Vagina (tissue), 2 donors: Measurements from ENCODE around the gene CAPN9.

Experiments used
- POLR2A ChIP-seq, 2 donors: fragments of 450-650 bp; IDR thresholded peaks; one replicate each; pipeline ENCODE4 v1.6.1; 2017; ENCODE audit warnings: antibody characterized with exemption in 2 of 2, mild to moderate bottlenecking in 2 of 2, moderate library complexity in 2 of 2
- POLR2AphosphoS5 ChIP-seq, 2 donors: sonication (generic); formaldehyde crosslinking; IDR thresholded peaks; one replicate each; pipeline ENCODE4 v1.9.0; 2017; ENCODE audit warnings: antibody characterized with exemption in 2 of 2, mild to moderate bottlenecking in 2 of 2, low read depth in 1 of 2; ENCODE audit not compliant: insufficient read depth in 1 of 2
- TF ChIP-seq, protein P1 (sequence below), 3 experiments: fragments of 450-650 bp in 2 of 3; fragments of 200-600 bp in 1 of 3; sonication (generic) in 1 of 3; IDR thresholded peaks; one replicate each; pipeline ENCODE4 v1.5.1; 2017 to 2019; ENCODE audit warnings: antibody characterized with exemption in 3 of 3, mild to moderate bottlenecking in 2 of 3, moderate library complexity in 2 of 3

DNA sequence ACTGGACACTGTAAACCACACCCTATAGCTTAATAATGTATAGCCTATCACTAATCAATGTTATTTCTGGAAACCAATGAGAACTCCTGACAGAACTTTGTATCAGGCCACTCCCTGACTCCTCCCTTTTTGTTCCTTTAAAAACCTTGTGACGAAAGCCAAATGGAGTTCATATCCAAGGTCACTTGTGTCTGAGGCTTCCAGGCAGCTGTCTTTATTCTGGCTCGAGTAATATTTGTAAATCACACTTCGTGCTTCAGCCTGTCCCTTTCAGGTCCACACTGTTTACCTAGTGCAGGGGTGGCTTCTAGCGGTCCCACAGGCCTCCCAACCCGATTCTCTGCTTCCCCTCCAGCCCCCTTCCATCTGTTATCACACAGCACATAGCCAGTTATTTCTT, 16.2 kb upstream of the CAPN9 start:
- TF ChIP-seq, protein P1, sequence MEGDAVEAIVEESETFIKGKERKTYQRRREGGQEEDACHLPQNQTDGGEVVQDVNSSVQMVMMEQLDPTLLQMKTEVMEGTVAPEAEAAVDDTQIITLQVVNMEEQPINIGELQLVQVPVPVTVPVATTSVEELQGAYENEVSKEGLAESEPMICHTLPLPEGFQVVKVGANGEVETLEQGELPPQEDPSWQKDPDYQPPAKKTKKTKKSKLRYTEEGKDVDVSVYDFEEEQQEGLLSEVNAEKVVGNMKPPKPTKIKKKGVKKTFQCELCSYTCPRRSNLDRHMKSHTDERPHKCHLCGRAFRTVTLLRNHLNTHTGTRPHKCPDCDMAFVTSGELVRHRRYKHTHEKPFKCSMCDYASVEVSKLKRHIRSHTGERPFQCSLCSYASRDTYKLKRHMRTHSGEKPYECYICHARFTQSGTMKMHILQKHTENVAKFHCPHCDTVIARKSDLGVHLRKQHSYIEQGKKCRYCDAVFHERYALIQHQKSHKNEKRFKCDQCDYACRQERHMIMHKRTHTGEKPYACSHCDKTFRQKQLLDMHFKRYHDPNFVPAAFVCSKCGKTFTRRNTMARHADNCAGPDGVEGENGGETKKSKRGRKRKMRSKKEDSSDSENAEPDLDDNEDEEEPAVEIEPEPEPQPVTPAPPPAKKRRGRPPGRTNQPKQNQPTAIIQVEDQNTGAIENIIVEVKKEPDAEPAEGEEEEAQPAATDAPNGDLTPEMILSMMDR (IDR thresholded peaks at IDR 0.05) = no peak
- TF ChIP-seq POLR2A (IDR thresholded peaks at IDR 0.05) (no peak), POLR2AphosphoS5 (IDR thresholded peaks at IDR 0.05; ENCODE audit: insufficient read depth in 1 of 2, low read depth in 1 of 2) (no peak)
